GM23338 (cell line): ENCODE data around the gene STKLD1. TPM values are rescaled to one million over a fixed set of nuclear protein-coding genes. Genes with fewer than 3 reads are reported as not detected.

Source experiments
- ATAC-seq: fragments of 200-7000 bp; cut with Tn5 transposase; 3 replicates; pipeline ENCODE4 v1.9.1; 2020
- DNase-seq: peaks from one replicate; pipeline ENCODE4 v3.0.0-alpha.2; 2015; ENCODE audit warnings: low spot score
- H2AFZ ChIP-seq: fragments of 200-600 bp; sonication (generic); 2 replicates; pipeline ENCODE4 v1.8.0; 2016; ENCODE audit warnings: antibody characterized with exemption, mild to moderate bottlenecking, moderate library complexity
- H3F3A ChIP-seq: fragments of 200-600 bp; sonication (generic); replicated peaks from 2 replicates; pipeline ENCODE4 v1.8.0; 2017; ENCODE audit warnings: antibody characterized with exemption, mixed run types, low read depth
- H3K27ac ChIP-seq: fragments of 200-600 bp; sonication (generic); 2 replicates; pipeline ENCODE4 v1.6.1; 2016; ENCODE audit warnings: low read depth
- H3K27me3 ChIP-seq: fragments of 200-600 bp; sonication (generic); 2 replicates; pipeline ENCODE4 v1.8.0; 2016; ENCODE audit warnings: mild to moderate bottlenecking, mixed run types, moderate library complexity; ENCODE audit not compliant: insufficient read depth
- H3K36me3 ChIP-seq: fragments of 200-600 bp; sonication (generic); 2 replicates; pipeline ENCODE4 v1.8.0; 2016; ENCODE audit warnings: mild to moderate bottlenecking; ENCODE audit not compliant: insufficient read depth
- H3K4me1 ChIP-seq: fragments of 200-600 bp; sonication (generic); 2 replicates; pipeline ENCODE4 v1.8.0; 2016; ENCODE audit warnings: mild to moderate bottlenecking, moderate library complexity; ENCODE audit not compliant: insufficient read depth
- H3K4me2 ChIP-seq: fragments of 200-600 bp; sonication (generic); 2 replicates; pipeline ENCODE4 v1.7.1; 2017; ENCODE audit warnings: mixed run types
- H3K4me3 ChIP-seq: fragments of 200-600 bp; sonication (generic); 2 replicates; pipeline ENCODE4 v1.6.1; 2016; ENCODE audit warnings: mixed run types
- H3K79me2 ChIP-seq: fragments of 200-600 bp; sonication (generic); replicated peaks from 2 replicates; pipeline ENCODE4 v1.8.0; 2017; ENCODE audit warnings: mild to moderate bottlenecking; ENCODE audit not compliant: insufficient read depth
- H3K9me2 ChIP-seq: fragments of 200-600 bp; sonication (generic); 2 replicates; pipeline ENCODE4 v1.8.0; 2017; ENCODE audit not compliant: insufficient read depth
- H4K20me1 ChIP-seq: fragments of 200-600 bp; sonication (generic); replicated peaks from 2 replicates; pipeline ENCODE4 v1.8.0; 2017; ENCODE audit warnings: mild to moderate bottlenecking; ENCODE audit not compliant: insufficient read depth
- H3K27ac Mint-ChIP-seq: 2 replicates; pipeline ENCODE4 v1.8.0; 2020; ENCODE audit warnings: inconsistent platforms, mild to moderate bottlenecking, moderate library complexity, mixed read lengths
- H3K27me3 Mint-ChIP-seq: 3 replicates; pipeline ENCODE4 v1.8.0; 2022; ENCODE audit warnings: low read depth, mild to moderate bottlenecking, moderate library complexity, mixed read lengths, inconsistent platforms; ENCODE audit not compliant: insufficient read depth, poor library complexity
- H3K36me3 Mint-ChIP-seq: 3 replicates; pipeline ENCODE4 v1.8.0; 2021; ENCODE audit warnings: low read depth, mild to moderate bottlenecking, inconsistent platforms, moderate library complexity, mixed read lengths
- H3K4me1 Mint-ChIP-seq: 3 replicates; pipeline ENCODE4 v1.8.0; 2020; ENCODE audit warnings: mild to moderate bottlenecking, inconsistent platforms, mixed read lengths
- H3K4me3 Mint-ChIP-seq: 3 replicates; pipeline ENCODE4 v1.8.0; 2021; ENCODE audit warnings: moderate library complexity, mild to moderate bottlenecking, inconsistent platforms, mixed read lengths
- H3K9me3 Mint-ChIP-seq: 3 replicates; pipeline ENCODE4 v1.8.0; 2020; ENCODE audit warnings: moderate library complexity, mild to moderate bottlenecking, inconsistent platforms, mixed read lengths
- CREB1 ChIP-seq: fragments of 250-450 bp; sonication (Bioruptor Pico); IDR thresholded peaks from 2 replicates; pipeline ENCODE4 v1.5.0; 2020; ENCODE audit warnings: low read depth, mild to moderate bottlenecking, moderate library complexity
- EZH2 ChIP-seq: fragments of 200-600 bp; sonication (generic); IDR thresholded peaks from one replicate; pipeline ENCODE4 v1.8.0; 2017; ENCODE audit warnings: antibody characterized with exemption, mild to moderate bottlenecking, low read depth; ENCODE audit not compliant: unreplicated experiment
- EZH2phosphoT487 ChIP-seq: fragments of 200-600 bp; sonication (generic); IDR thresholded peaks from one replicate; pipeline ENCODE4 v1.8.1; 2018; ENCODE audit warnings: antibody characterized with exemption; ENCODE audit not compliant: unreplicated experiment
- JUNB ChIP-seq: IDR thresholded peaks from one replicate; pipeline ENCODE4 v1.6.1; 2016; ENCODE audit warnings: antibody characterized with exemption; ENCODE audit not compliant: unreplicated experiment
- NANOG ChIP-seq: IDR thresholded peaks from 2 replicates; pipeline ENCODE4 v1.6.1; 2016; ENCODE audit warnings: antibody characterized with exemption, borderline replicate concordance
- POLR2AphosphoS5 ChIP-seq: IDR thresholded peaks from 2 replicates; pipeline ENCODE4 v1.6.1; 2016; ENCODE audit warnings: antibody characterized with exemption, low read depth
- STAT1 ChIP-seq: IDR thresholded peaks from one replicate; pipeline ENCODE4 v1.6.1; 2016; ENCODE audit warnings: antibody characterized with exemption; ENCODE audit not compliant: unreplicated experiment
- ZNF331 ChIP-seq: fragments of 250-450 bp; sonication (Bioruptor Pico); IDR thresholded peaks from 2 replicates; pipeline ENCODE4 v1.5.0; 2020; ENCODE audit warnings: low read depth, mild to moderate bottlenecking, moderate library complexity
- polyA plus RNA-seq: library from polyadenylated mRNA; unstranded; fragments of >200 nt; fragmentation: Nextera tagmentation; extraction: Ambion mirVana; gene quantifications from 2 replicates; pipeline ENCODE4 v1.2.1, GENCODE V29; 2016
- total RNA-seq: library from RNA; depleted of rRNA; stranded (reverse); fragments of >200 nt; shearing (Covaris generic); gene quantifications from 2 replicates; pipeline ENCODE4 v1.2.3, GENCODE V29; 2014
- TF ChIP-seq, protein P1 (sequence below), 2 experiments: fragments of 200-600 bp in 1 of 2; sonication (generic) in 1 of 2; conservative IDR thresholded peaks; 2 replicates each; pipeline versions ENCODE4 v1.5.1 to v1.6.1; 2016 to 2017; ENCODE audit warnings: antibody characterized with exemption in 2 of 2, low read depth in 2 of 2, mild to moderate bottlenecking in 2 of 2, moderate library complexity in 1 of 2
- TF ChIP-seq, protein P2 (sequence below): IDR thresholded peaks from 2 replicates; pipeline ENCODE4 v1.6.1; 2016; ENCODE audit warnings: antibody characterized with exemption
- TF ChIP-seq, protein P3 (sequence below): IDR thresholded peaks from one replicate; pipeline ENCODE4 v1.6.1; 2018; ENCODE audit warnings: antibody characterized with exemption; ENCODE audit not compliant: unreplicated experiment

STKLD1 gene
- total and polyA plus RNA-seq, 2 experiments from 2014 or later = 0.57 TPM; not detected in 1

DNA sequence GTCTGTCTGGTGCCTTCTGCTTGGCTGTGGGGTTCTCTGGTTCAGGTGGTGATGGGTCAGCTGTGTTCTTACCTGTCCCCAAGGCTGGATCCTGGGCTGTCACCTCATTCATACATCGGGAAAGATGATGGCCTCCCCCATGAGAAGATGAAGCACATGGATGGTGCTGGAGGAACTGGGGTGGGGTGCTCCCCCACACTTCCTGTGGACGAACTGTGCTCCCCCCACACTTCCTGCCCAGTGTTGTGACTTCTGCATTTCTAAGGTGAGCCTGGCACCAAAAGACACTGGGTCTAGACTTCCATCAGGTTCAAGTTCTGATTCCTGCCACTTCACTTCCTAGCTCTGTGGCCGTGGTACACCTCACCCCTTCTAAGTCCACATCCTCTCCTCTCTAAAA lies 35.9 kb upstream of the STKLD1 start (continued):
- TF ChIP-seq, protein P1, sequence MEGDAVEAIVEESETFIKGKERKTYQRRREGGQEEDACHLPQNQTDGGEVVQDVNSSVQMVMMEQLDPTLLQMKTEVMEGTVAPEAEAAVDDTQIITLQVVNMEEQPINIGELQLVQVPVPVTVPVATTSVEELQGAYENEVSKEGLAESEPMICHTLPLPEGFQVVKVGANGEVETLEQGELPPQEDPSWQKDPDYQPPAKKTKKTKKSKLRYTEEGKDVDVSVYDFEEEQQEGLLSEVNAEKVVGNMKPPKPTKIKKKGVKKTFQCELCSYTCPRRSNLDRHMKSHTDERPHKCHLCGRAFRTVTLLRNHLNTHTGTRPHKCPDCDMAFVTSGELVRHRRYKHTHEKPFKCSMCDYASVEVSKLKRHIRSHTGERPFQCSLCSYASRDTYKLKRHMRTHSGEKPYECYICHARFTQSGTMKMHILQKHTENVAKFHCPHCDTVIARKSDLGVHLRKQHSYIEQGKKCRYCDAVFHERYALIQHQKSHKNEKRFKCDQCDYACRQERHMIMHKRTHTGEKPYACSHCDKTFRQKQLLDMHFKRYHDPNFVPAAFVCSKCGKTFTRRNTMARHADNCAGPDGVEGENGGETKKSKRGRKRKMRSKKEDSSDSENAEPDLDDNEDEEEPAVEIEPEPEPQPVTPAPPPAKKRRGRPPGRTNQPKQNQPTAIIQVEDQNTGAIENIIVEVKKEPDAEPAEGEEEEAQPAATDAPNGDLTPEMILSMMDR (conservative IDR thresholded peaks at IDR 0.05; ENCODE audit: low read depth in 2 of 2) = no peak
- TF ChIP-seq, protein P2, sequence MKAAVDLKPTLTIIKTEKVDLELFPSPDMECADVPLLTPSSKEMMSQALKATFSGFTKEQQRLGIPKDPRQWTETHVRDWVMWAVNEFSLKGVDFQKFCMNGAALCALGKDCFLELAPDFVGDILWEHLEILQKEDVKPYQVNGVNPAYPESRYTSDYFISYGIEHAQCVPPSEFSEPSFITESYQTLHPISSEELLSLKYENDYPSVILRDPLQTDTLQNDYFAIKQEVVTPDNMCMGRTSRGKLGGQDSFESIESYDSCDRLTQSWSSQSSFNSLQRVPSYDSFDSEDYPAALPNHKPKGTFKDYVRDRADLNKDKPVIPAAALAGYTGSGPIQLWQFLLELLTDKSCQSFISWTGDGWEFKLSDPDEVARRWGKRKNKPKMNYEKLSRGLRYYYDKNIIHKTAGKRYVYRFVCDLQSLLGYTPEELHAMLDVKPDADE = no peak
- TF ChIP-seq POLR2AphosphoS5 = no peak

DNA sequence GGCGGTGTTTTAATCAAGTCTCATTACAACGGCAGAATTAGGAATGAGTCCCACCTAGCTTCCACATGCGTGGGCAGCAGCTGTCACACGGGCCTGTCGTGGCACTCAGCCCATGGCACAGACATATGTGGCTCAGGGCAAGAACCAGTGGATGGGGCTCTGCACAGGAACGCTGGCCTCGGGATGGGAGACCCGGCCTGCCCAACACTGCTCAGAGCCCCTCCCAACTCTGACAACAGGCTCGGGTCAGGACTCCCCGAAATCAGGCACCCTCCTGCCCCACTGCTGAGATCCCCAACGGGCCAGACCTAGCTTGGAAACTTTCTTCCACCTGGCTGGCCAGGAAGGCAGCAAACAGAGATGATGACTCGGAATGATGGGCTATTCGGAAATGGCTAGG lies 35.2 kb upstream of the STKLD1 start:
- Histone ChIP-seq H2AFZ (no peak overlapping the region), H3K9me2 (no peaks in the 10 kb centered on the region), H4K20me1 (peaks cover 16% of the 10 kb centered on the region), H3K27ac (no peak overlapping the region), H3K79me2 (peaks cover 8% of the 10 kb centered on the region), H3F3A (peaks cover 33% of the 10 kb centered on the region; the same call in 1 of the 2 replicates), H3K4me3 (no peak overlapping the region), H3K4me1 (no peaks in the 10 kb centered on the region; the same call in 1 of the 2 replicates), H3K4me2 (no peak overlapping the region), H3K36me3 (peaks cover 21% of the 10 kb centered on the region), H3K27me3 (no peaks in the 10 kb centered on the region)
- H3K4me3 Mint-ChIP-seq = no peak overlapping the region
- H3K27me3 Mint-ChIP-seq = peaks cover 10% of the 10 kb centered on the region
- H3K4me1 Mint-ChIP-seq = peaks cover 4% of the 10 kb centered on the region
- no peak for DNase-seq
- peaks cover 1% of the 10 kb centered on the region; the same call in 1 of the 3 replicates for H3K9me3 Mint-ChIP-seq
- no peak for ATAC-seq
- no peak overlapping the region for H3K27ac Mint-ChIP-seq
- peaks cover 71% of the 10 kb centered on the region for H3K36me3 Mint-ChIP-seq
- TF ChIP-seq STAT1 (no peak), EZH2 (no peak), ZNF331 (no peak), NANOG (no peak), JUNB (no peak), EZH2phosphoT487 (no peak), CREB1 (no peak), POLR2AphosphoS5 (no peak)
- TF ChIP-seq, protein P1 (conservative IDR thresholded peaks at IDR 0.05; ENCODE audit: low read depth in 2 of 2) = no peak
- TF ChIP-seq, protein P3, sequence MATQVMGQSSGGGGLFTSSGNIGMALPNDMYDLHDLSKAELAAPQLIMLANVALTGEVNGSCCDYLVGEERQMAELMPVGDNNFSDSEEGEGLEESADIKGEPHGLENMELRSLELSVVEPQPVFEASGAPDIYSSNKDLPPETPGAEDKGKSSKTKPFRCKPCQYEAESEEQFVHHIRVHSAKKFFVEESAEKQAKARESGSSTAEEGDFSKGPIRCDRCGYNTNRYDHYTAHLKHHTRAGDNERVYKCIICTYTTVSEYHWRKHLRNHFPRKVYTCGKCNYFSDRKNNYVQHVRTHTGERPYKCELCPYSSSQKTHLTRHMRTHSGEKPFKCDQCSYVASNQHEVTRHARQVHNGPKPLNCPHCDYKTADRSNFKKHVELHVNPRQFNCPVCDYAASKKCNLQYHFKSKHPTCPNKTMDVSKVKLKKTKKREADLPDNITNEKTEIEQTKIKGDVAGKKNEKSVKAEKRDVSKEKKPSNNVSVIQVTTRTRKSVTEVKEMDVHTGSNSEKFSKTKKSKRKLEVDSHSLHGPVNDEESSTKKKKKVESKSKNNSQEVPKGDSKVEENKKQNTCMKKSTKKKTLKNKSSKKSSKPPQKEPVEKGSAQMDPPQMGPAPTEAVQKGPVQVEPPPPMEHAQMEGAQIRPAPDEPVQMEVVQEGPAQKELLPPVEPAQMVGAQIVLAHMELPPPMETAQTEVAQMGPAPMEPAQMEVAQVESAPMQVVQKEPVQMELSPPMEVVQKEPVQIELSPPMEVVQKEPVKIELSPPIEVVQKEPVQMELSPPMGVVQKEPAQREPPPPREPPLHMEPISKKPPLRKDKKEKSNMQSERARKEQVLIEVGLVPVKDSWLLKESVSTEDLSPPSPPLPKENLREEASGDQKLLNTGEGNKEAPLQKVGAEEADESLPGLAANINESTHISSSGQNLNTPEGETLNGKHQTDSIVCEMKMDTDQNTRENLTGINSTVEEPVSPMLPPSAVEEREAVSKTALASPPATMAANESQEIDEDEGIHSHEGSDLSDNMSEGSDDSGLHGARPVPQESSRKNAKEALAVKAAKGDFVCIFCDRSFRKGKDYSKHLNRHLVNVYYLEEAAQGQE = no peak
- TF ChIP-seq, protein P2 = no peak
